ENCODE results near the gene IQGAP3.
"Not testable (repeated sequence)": the region's sequence is repeated elsewhere in the genome, so short reads cannot be mapped to it uniquely, and the experiment has no call there.

Gene IQGAP3, protein sequence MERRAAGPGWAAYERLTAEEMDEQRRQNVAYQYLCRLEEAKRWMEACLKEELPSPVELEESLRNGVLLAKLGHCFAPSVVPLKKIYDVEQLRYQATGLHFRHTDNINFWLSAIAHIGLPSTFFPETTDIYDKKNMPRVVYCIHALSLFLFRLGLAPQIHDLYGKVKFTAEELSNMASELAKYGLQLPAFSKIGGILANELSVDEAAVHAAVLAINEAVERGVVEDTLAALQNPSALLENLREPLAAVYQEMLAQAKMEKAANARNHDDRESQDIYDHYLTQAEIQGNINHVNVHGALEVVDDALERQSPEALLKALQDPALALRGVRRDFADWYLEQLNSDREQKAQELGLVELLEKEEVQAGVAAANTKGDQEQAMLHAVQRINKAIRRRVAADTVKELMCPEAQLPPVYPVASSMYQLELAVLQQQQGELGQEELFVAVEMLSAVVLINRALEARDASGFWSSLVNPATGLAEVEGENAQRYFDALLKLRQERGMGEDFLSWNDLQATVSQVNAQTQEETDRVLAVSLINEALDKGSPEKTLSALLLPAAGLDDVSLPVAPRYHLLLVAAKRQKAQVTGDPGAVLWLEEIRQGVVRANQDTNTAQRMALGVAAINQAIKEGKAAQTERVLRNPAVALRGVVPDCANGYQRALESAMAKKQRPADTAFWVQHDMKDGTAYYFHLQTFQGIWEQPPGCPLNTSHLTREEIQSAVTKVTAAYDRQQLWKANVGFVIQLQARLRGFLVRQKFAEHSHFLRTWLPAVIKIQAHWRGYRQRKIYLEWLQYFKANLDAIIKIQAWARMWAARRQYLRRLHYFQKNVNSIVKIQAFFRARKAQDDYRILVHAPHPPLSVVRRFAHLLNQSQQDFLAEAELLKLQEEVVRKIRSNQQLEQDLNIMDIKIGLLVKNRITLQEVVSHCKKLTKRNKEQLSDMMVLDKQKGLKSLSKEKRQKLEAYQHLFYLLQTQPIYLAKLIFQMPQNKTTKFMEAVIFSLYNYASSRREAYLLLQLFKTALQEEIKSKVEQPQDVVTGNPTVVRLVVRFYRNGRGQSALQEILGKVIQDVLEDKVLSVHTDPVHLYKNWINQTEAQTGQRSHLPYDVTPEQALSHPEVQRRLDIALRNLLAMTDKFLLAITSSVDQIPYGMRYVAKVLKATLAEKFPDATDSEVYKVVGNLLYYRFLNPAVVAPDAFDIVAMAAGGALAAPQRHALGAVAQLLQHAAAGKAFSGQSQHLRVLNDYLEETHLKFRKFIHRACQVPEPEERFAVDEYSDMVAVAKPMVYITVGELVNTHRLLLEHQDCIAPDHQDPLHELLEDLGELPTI (N-terminal part only)

GRCh38 chr1:156571919-156572662, at the start of gene IQGAP3:
Gene IQGAP3, minus strand, starts transcription at chr1:156572565. Its CDS starts 36 bp downstream, at chr1:156572529.
- H3K4me3 Mint-ChIP-seq, result peak within 1 kb of the TSS; percentile 87 to 90
- DNase-seq (peak; percentile 79), ATAC-seq (replicated peaks) (peak; percentile 97 to 98)
- no peaks in the 10 kb centered on the region for H3K9me3 Mint-ChIP-seq
- H3K27me3 Mint-ChIP-seq, result peaks cover 21% of the 10 kb centered on the region in 2 donors
- peaks cover 0 to 3% of the 10 kb centered on the region in 2 donors for H3K36me3 Mint-ChIP-seq
- peaks cover 11 to 15% of the 10 kb centered on the region in 2 donors for H3K4me1 Mint-ChIP-seq
- peak within 1 kb of the TSS; percentile 44 for H3K27ac Mint-ChIP-seq

- H3K9me3 Mint-ChIP-seq, result no peaks in the 10 kb centered on the region
- H3K27ac Mint-ChIP-seq, result no peak overlapping the region
- no peak overlapping the region for H3K4me3 Mint-ChIP-seq
- H3K27me3 Mint-ChIP-seq, result peaks cover 57 to 81% of the 10 kb centered on the region in 2 donors
- DNase-seq (no peak), ATAC-seq (replicated peaks) (no peak)
- H3K4me1 Mint-ChIP-seq, result peaks cover 4 to 22% of the 10 kb centered on the region in 2 donors
- no peaks in the 10 kb centered on the region for H3K36me3 Mint-ChIP-seq
Observed at GRCh38 chr1:156619582-156619955, 47.2 kb upstream of the IQGAP3 start.

- H3K9me3 Mint-ChIP-seq, result no peaks in the 10 kb centered on the region
- peaks cover 53 to 80% of the 10 kb centered on the region in 2 donors for H3K27me3 Mint-ChIP-seq
- H3K36me3 Mint-ChIP-seq, result no peaks in the 10 kb centered on the region
- no peak within 1 kb of the TSS for H3K27ac Mint-ChIP-seq
- H3K4me3 Mint-ChIP-seq, result no peak within 1 kb of the TSS
- no peak for DNase-seq
- no peak for ATAC-seq (replicated peaks)
- peaks cover 2 to 16% of the 10 kb centered on the region in 2 donors for H3K4me1 Mint-ChIP-seq
Observed at GRCh38 chr1:156618853-156619581, 46.7 kb upstream of the IQGAP3 start, which contains the start of gene HAPLN2. Gene HAPLN2, plus strand, starts transcription at chr1:156619415. Its CDS starts 4,076 bp downstream, at chr1:156623491.

DNA sequence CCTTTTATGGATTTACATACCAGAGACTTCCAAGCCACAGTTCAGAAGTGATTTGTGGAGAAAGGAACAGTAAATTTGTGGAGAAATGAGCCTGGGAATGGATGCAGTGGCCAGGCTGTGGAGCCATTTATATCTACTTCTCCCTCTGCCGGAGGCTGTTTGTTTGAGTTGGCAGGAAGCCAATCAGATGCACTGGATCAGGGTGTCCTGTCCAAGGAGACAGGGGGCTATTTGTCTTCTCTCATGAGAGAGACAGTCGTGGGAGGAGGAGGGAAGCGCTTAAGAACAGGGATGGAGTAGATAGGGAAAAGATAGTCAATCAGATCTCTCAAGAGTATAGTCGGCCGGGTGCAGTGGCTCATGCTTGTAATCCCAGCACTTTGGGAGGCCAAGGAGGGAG, 44.1 kb upstream of the IQGAP3 start:
- peaks cover 3 to 4% of the 10 kb centered on the region in 2 donors for H3K4me1 Mint-ChIP-seq
- ATAC-seq (replicated peaks), result no peak
- no peaks in the 10 kb centered on the region for H3K9me3 Mint-ChIP-seq
- no peaks in the 10 kb centered on the region for H3K36me3 Mint-ChIP-seq
- H3K27ac Mint-ChIP-seq, result no peak overlapping the region
- no peak overlapping the region for H3K4me3 Mint-ChIP-seq
- DNase-seq, result no peak
- peaks cover 47 to 70% of the 10 kb centered on the region in 2 donors for H3K27me3 Mint-ChIP-seq

DNA sequence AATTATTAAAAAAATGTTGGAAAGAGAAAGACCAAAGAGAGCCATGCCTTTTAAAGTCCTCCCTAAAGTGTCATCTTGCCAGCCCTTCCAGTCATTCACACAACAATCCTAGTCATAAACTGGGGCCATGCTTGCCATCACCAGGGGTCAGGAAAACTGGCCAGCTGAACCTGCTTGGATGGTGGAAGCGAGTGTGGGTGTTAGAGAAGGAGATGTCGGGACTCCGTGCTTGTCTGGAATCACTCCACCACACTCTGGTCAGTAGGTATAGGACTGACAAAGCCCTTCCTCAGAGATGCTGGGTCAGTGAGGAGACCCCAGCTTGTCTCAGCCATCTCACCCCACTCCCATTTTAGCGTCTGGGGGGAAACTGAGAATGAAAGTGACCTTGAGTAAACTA, 43.6 kb upstream of the IQGAP3 start:
- H3K9me3 Mint-ChIP-seq, result no peaks in the 10 kb centered on the region
- H3K36me3 Mint-ChIP-seq, result no peaks in the 10 kb centered on the region
- ATAC-seq (replicated peaks) (no peak), DNase-seq (no peak)
- H3K27ac Mint-ChIP-seq, result no peak overlapping the region
- peaks cover 3 to 4% of the 10 kb centered on the region in 2 donors for H3K4me1 Mint-ChIP-seq
- no peak overlapping the region for H3K4me3 Mint-ChIP-seq
- H3K27me3 Mint-ChIP-seq, result peaks cover 43 to 65% of the 10 kb centered on the region in 2 donors

DNA sequence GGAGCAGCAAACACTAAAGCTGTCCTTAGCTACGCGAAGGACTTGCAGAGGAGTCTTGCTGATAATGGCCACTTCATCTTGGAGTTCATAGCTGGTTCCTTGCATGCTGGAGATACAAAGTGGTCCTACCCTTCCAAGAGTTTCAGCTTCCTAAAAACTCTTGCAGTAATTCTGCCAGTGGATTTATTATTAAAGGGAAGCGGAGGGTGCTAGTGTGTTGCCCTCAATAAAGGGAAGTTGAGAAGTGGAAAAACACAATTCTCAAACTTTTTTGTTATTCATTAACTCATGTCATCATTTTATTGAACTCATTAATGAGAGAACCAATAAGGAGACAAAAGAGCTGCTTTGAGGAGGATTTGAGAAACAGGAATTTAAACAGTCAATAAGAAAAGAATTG, 40.3 kb upstream of the IQGAP3 start:
- H3K27me3 Mint-ChIP-seq, result peaks cover 29 to 43% of the 10 kb centered on the region in 2 donors
- H3K4me1 Mint-ChIP-seq, result peaks cover 5 to 19% of the 10 kb centered on the region in 2 donors
- no peak overlapping the region for H3K4me3 Mint-ChIP-seq
- no peaks in the 10 kb centered on the region for H3K9me3 Mint-ChIP-seq
- ATAC-seq (replicated peaks) (no peak), DNase-seq (no peak)
- no peaks in the 10 kb centered on the region for H3K36me3 Mint-ChIP-seq
- H3K27ac Mint-ChIP-seq, result no peak overlapping the region

GRCh38 chr1:156610072-156610471, 37.7 kb upstream of the IQGAP3 start:
- ATAC-seq (replicated peaks); DNase-seq; H3K27ac Mint-ChIP-seq; H3K4me3 Mint-ChIP-seq; H3K9me3 Mint-ChIP-seq; H3K36me3 Mint-ChIP-seq: not testable (repeated sequence)
- Mint-ChIP-seq H3K27me3 (peaks cover 17 to 26% of the 10 kb centered on the region in 2 donors), H3K4me1 (peaks cover 10 to 22% of the 10 kb centered on the region in 2 donors)

DNA sequence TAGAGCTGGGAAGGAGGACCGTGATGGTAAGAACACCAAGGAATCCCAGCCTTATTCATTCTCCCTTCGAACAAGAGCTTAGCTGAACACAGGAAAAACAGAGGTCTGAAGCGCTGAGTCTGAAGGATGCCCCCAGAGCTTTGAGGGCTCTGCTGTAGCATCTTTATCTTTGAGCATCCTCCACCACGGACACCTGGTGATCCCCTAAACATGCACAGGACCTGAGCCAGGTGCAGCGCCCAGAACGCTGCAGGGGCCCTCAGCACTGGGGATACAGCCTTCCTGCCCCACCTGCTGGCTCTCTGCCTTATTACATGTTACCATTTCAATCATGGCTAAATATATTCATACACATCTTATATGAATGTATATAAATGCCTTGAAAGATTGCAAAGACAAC, 36.6 kb upstream of the IQGAP3 start:
- peaks cover 15 to 16% of the 10 kb centered on the region in 2 donors for H3K27me3 Mint-ChIP-seq
- H3K9me3 Mint-ChIP-seq, result no peaks in the 10 kb centered on the region
- no peaks in the 10 kb centered on the region for H3K36me3 Mint-ChIP-seq
- peaks cover 10 to 22% of the 10 kb centered on the region in 2 donors for H3K4me1 Mint-ChIP-seq
- H3K27ac Mint-ChIP-seq, result no peak overlapping the region
- ATAC-seq (replicated peaks) (peak; percentile 66 to 70), DNase-seq (peak; percentile 32)
- H3K4me3 Mint-ChIP-seq, result no peak overlapping the region

- no peak overlapping the region for H3K27ac Mint-ChIP-seq
- no peaks in the 10 kb centered on the region for H3K9me3 Mint-ChIP-seq
- no peaks in the 10 kb centered on the region for H3K36me3 Mint-ChIP-seq
- peaks cover 11 to 15% of the 10 kb centered on the region in 2 donors for H3K27me3 Mint-ChIP-seq
- ATAC-seq (replicated peaks) (peak; percentile 93 to 95), DNase-seq (peak; percentile 58)
- no peak overlapping the region for H3K4me3 Mint-ChIP-seq
- H3K4me1 Mint-ChIP-seq, result peaks cover 10 to 22% of the 10 kb centered on the region in 2 donors
Observed at GRCh38 chr1:156608036-156608674, 35.8 kb upstream of the IQGAP3 start.

DNA sequence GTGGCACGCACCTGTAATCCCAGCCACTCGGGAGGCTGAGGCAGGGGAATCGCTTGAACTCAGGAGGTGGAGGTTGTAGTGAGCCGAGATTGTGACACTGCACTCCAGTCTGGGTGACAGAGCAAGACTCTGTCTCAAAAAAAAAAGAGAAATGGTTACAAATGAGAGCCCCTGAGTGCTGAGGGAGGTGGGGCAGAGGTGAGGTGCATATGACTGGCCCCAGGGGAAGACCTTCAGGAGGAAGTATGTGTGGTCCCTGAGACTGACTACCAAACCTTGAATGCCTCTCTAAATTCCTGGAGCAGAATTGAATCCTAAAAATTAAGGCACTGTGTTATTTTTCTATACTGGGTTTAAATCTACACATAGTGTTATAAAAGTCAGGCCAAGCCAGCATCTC, 35.0 kb upstream of the IQGAP3 start:
- ATAC-seq (replicated peaks), result peak; percentile 77 to 83
- not testable (repeated sequence) for H3K36me3 Mint-ChIP-seq, H3K27me3 Mint-ChIP-seq, DNase-seq, H3K4me3 Mint-ChIP-seq, H3K9me3 Mint-ChIP-seq, H3K27ac Mint-ChIP-seq
- peaks cover 8 to 29% of the 10 kb centered on the region in 2 donors for H3K4me1 Mint-ChIP-seq

- Mint-ChIP-seq H3K4me3 (peak overlapping the region; percentile 53 to 90), H3K4me1 (peaks cover 17 to 33% of the 10 kb centered on the region in 2 donors), H3K27ac (no peak overlapping the region), H3K27me3 (no peaks in the 10 kb centered on the region), H3K36me3 (peaks cover 12 to 22% of the 10 kb centered on the region in 2 donors), H3K9me3 (no peaks in the 10 kb centered on the region)
- DNase-seq (no peak), ATAC-seq (replicated peaks) (no peak)
Observed at GRCh38 chr1:156602557-156602993, 30.2 kb upstream of the IQGAP3 start.

DNA sequence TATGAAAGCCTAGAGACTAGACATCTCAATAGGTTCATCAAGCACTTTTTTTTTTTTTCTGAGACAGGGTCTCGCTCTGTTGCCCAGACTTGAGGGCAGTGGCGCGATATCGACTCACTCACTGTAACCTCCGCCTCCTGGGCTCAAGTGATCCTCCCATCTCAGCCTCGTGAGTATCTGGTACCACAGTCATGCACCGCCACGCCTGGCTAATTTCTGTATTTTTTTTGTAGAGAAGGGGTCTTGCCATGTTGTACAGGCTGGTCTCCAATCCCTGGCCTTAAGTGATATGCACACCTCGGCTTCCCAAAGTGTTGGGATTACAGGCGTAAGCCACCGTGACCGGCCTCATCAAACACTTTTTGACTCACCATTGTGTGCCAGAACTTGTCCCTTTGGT, 29.5 kb upstream of the IQGAP3 start:
- H3K27me3 Mint-ChIP-seq, result no peaks in the 10 kb centered on the region
- H3K4me1 Mint-ChIP-seq, result peaks cover 17 to 31% of the 10 kb centered on the region in 2 donors
- H3K36me3 Mint-ChIP-seq, result peaks cover 16 to 27% of the 10 kb centered on the region in 2 donors
- peak overlapping the region; percentile 99 for H3K27ac Mint-ChIP-seq
- H3K9me3 Mint-ChIP-seq, result no peaks in the 10 kb centered on the region
- DNase-seq, result no peak
- peak overlapping the region; percentile 90 to 99 for H3K4me3 Mint-ChIP-seq
- ATAC-seq (replicated peaks), result peak; percentile 38 to 64
